Measurements from ENCODE around the gene CACNB1. TPM values are rescaled to one million over a fixed set of nuclear protein-coding genes. Genes with fewer than 3 reads are reported as not detected.

The CACNB1 gene
- polyA plus RNA-seq, 1 experiment, result 3.2 TPM

GRCh38 chr17:39208136-39208535 is 10.7 kb upstream of the CACNB1 start:
- no peak for TF ChIP-seq CTCF (IDR thresholded peaks at IDR 0.05; ENCODE audit: low read depth, low read length)
- H3K27me3 ChIP-seq (ENCODE audit: control insufficient read depth, insufficient read depth, low read length), result no peaks in the 10 kb centered on the region
- H3K9me3 ChIP-seq (ENCODE audit: control insufficient read depth, insufficient read depth, low read length), result no peaks in the 10 kb centered on the region
- ChIA-PET POLR2A (no interaction called here), CTCF (interaction anchor here (0.6 to 2.5 kb wide), 4 partner anchors 23 to 152 kb away, joined by 3 to 23 read pairs (median 4); no protein-coding TSS in a partner anchor)
- H3K27ac ChIP-seq (ENCODE audit: low read depth, low read length), result no peak overlapping the region
- H3K4me3 ChIP-seq (ENCODE audit: low read depth, low read length), result no peak overlapping the region
- no peak for DNase-seq (ENCODE audit: low read depth, low spot score)

- H3K9me3 ChIP-seq (ENCODE audit: control insufficient read depth, insufficient read depth, low read length), result no peaks in the 10 kb centered on the region; the same call in 1 of the 2 replicates
- H3K27me3 ChIP-seq (ENCODE audit: control insufficient read depth, insufficient read depth, low read length), result no peaks in the 10 kb centered on the region
- ChIA-PET POLR2A (interaction anchor here (0.8 kb wide), 1 partner anchor 34 kb away, joined by 5 read pairs; no protein-coding TSS in a partner anchor), CTCF (interaction anchor here (1.2 to 1.9 kb wide), 3 partner anchors 33 to 418 kb away, joined by 3 to 5 read pairs (median 5); no protein-coding TSS in a partner anchor)
- no peak for TF ChIP-seq CTCF (IDR thresholded peaks at IDR 0.05; ENCODE audit: low read depth, low read length)
- H3K4me3 ChIP-seq (ENCODE audit: low read depth, low read length), result no peak overlapping the region
- no peak overlapping the region for H3K27ac ChIP-seq (ENCODE audit: low read depth, low read length)
- no peak for DNase-seq (ENCODE audit: low read depth, low spot score)
Measured at GRCh38 chr17:39205112-39205526, 7.7 kb upstream of the CACNB1 start.

- Histone ChIP-seq H3K27me3 (ENCODE audit: control insufficient read depth, insufficient read depth, low read length) (no peaks in the 10 kb centered on the region), H3K27ac (ENCODE audit: low read depth, low read length) (no peak overlapping the region), H3K9me3 (ENCODE audit: control insufficient read depth, insufficient read depth, low read length) (no peaks in the 10 kb centered on the region; the same call in 1 of the 2 replicates), H3K4me3 (ENCODE audit: low read depth, low read length) (no peak overlapping the region)
- POLR2A ChIA-PET, result no interaction called here
- CTCF ChIA-PET, result interaction anchor here (1.4 kb wide), 1 partner anchor 39 kb away, joined by 3 read pairs; no protein-coding TSS in a partner anchor
- DNase-seq (ENCODE audit: low read depth, low spot score), result no peak
- no peak for TF ChIP-seq CTCF (IDR thresholded peaks at IDR 0.05; ENCODE audit: low read depth, low read length)
Measured at GRCh38 chr17:39204245-39204644, 6.8 kb upstream of the CACNB1 start.

GRCh38 chr17:39200957-39201510 is 3.6 kb upstream of the CACNB1 start:
- H3K27me3 ChIP-seq (ENCODE audit: control insufficient read depth, insufficient read depth, low read length), result no peaks in the 10 kb centered on the region
- DNase-seq (ENCODE audit: low read depth, low spot score), result no peak
- no peak for TF ChIP-seq CTCF (IDR thresholded peaks at IDR 0.05; ENCODE audit: low read depth, low read length)
- H3K4me3 ChIP-seq (ENCODE audit: low read depth, low read length), result peak overlapping the region; percentile 74
- ChIA-PET POLR2A (no interaction called here), CTCF (no interaction called here)
- peak overlapping the region; percentile 52 for H3K27ac ChIP-seq (ENCODE audit: low read depth, low read length)
- no peaks in the 10 kb centered on the region; the same call in 1 of the 2 replicates for H3K9me3 ChIP-seq (ENCODE audit: control insufficient read depth, insufficient read depth, low read length)
